ENCODE measurements around the gene GRPEL1.
"Not testable (repeated sequence)": the region's sequence is repeated elsewhere in the genome, so short reads cannot be mapped to it uniquely, and the experiment has no call there.

Gene GRPEL1

GRCh38 chr4:7103607-7104365 lies 35.9 kb upstream of the GRPEL1 start:
- no peak for TF ChIP-seq CTCF (IDR thresholded peaks at IDR 0.05; ENCODE audit: insufficient read depth, low read depth, low read length, missing control alignments)
- no peak overlapping the region for H3K4me3 ChIP-seq (ENCODE audit: low read depth, low read length)
- no peak for DNase-seq (ENCODE audit: low read depth)

- TF ChIP-seq CTCF (IDR thresholded peaks at IDR 0.05; ENCODE audit: insufficient read depth, low read depth, low read length, missing control alignments), result no peak
- H3K4me3 ChIP-seq (ENCODE audit: low read depth, low read length), result peak overlapping the region; percentile 66
- peak; percentile 85 for DNase-seq (ENCODE audit: low read depth)
Measured at GRCh38 chr4:7103031-7103606, 35.3 kb upstream of the GRPEL1 start.

GRCh38 chr4:7102516-7102909 lies 34.6 kb upstream of the GRPEL1 start:
- not testable (repeated sequence) for DNase-seq (ENCODE audit: low read depth)
- peak overlapping the region; percentile 66 for H3K4me3 ChIP-seq (ENCODE audit: low read depth, low read length)

- DNase-seq (ENCODE audit: low read depth), result peak; percentile 68
- peak; percentile 78 for TF ChIP-seq CTCF (IDR thresholded peaks at IDR 0.05; ENCODE audit: insufficient read depth, low read depth, low read length, missing control alignments)
- H3K4me3 ChIP-seq (ENCODE audit: low read depth, low read length), result peak overlapping the region; percentile 7; the same call in 1 of the 2 replicates
Measured at GRCh38 chr4:7101692-7102515, 34.0 kb upstream of the GRPEL1 start.

- no peak for DNase-seq (ENCODE audit: low read depth)
- H3K4me3 ChIP-seq (ENCODE audit: low read depth, low read length), result no peak overlapping the region
- no peak for TF ChIP-seq CTCF (IDR thresholded peaks at IDR 0.05; ENCODE audit: insufficient read depth, low read depth, low read length, missing control alignments)
Measured at GRCh38 chr4:7096236-7096635, 28.4 kb upstream of the GRPEL1 start.

GRCh38 chr4:7095611-7096155 lies 27.8 kb upstream of the GRPEL1 start:
- no peak for TF ChIP-seq CTCF (IDR thresholded peaks at IDR 0.05; ENCODE audit: insufficient read depth, low read depth, low read length, missing control alignments)
- DNase-seq (ENCODE audit: low read depth), result no peak
- H3K4me3 ChIP-seq (ENCODE audit: low read depth, low read length), result no peak overlapping the region

- no peak for DNase-seq (ENCODE audit: low read depth)
- H3K4me3 ChIP-seq (ENCODE audit: low read depth, low read length), result no peak overlapping the region
- no peak for TF ChIP-seq CTCF (IDR thresholded peaks at IDR 0.05; ENCODE audit: insufficient read depth, low read depth, low read length, missing control alignments)
Measured at GRCh38 chr4:7094916-7095315, 27.1 kb upstream of the GRPEL1 start.
